ENCODE measurements around the gene PRR15L.
"Not testable (repeated sequence)": the region's sequence is repeated elsewhere in the genome, so short reads cannot be mapped to it uniquely, and the experiment has no call there.

PRR15L gene

GRCh38 chr17:47956791-47957590 lies 692 bp downstream of the PRR15L start:
- DNase-seq, result no peak

GRCh38 chr17:47955497-47956461 lies 1.9 kb downstream of the PRR15L start:
- DNase-seq, result no peak

GRCh38 chr17:47953909-47954308 lies 3.8 kb downstream of the PRR15L start:
- DNase-seq, result no peak

- no peak for DNase-seq
Observed at GRCh38 chr17:47952171-47953021, 5.3 kb downstream of the PRR15L start.

GRCh38 chr17:47950448-47950847 lies 7.2 kb downstream of the PRR15L start:
- DNase-seq, result no peak

GRCh38 chr17:47949946-47950345 lies 7.7 kb downstream of the PRR15L start:
- DNase-seq, result no peak

- peak; percentile 16 for DNase-seq
Observed at GRCh38 chr17:47949197-47949759, 8.4 kb downstream of the PRR15L start.

GRCh38 chr17:47948706-47949196 lies 8.9 kb downstream of the PRR15L start:
- DNase-seq, result no peak

- no peak for DNase-seq
Observed at GRCh38 chr17:47946929-47947397, 10.7 kb downstream of the PRR15L start.

GRCh38 chr17:47946516-47946915 lies 11.2 kb downstream of the PRR15L start:
- DNase-seq, result no peak

- DNase-seq, result no peak
Observed at GRCh38 chr17:47945529-47946508, 11.9 kb downstream of the PRR15L start.

- DNase-seq, result no peak
Observed at GRCh38 chr17:47945080-47945479, 12.6 kb downstream of the PRR15L start.

GRCh38 chr17:47942568-47942967 lies 15.1 kb downstream of the PRR15L start:
- DNase-seq, result no peak

GRCh38 chr17:47942096-47942510 lies 15.6 kb downstream of the PRR15L start:
- DNase-seq, result no peak

GRCh38 chr17:47941246-47942095 lies 16.2 kb downstream of the PRR15L start, which contains the start of gene PNPO:
PNPO (plus strand) TSS chr17:47941571; CDS start chr17:47941676, 105 bp downstream.
- DNase-seq, result peak; percentile 98

GRCh38 chr17:47937941-47938340 lies 19.7 kb downstream of the PRR15L start:
- no peak for DNase-seq

GRCh38 chr17:47935961-47936360 lies 21.7 kb downstream of the PRR15L start:
- no peak for DNase-seq

- DNase-seq, result not testable (repeated sequence)
Observed at GRCh38 chr17:47935468-47935867, 22.2 kb downstream of the PRR15L start.

GRCh38 chr17:47934856-47935255 lies 22.8 kb downstream of the PRR15L start:
- no peak for DNase-seq

GRCh38 chr17:47931848-47932247 lies 25.8 kb downstream of the PRR15L start:
- no peak for DNase-seq
